Heart right ventricle (tissue), 16 donors: ENCODE measurements around the gene TMEM151A. TPM values are rescaled to one million over a fixed set of nuclear protein-coding genes. Genes with fewer than 3 reads are reported as not detected.

ENCODE experiments used
- ATAC-seq, 8 donors: fragments of 200-7000 bp; cut with Tn5 transposase; one replicate each; pipeline ENCODE4 v1.9.1; 2020; ENCODE audit warnings: mild to moderate bottlenecking in 8 of 8, moderate library complexity in 8 of 8, moderate number of reproducible peaks in 1 of 8
- DNase-seq, 2 donors: peaks; one replicate each; pipeline ENCODE4 v3.0.0-alpha.2; 2020
- H3K27ac ChIP-seq, 10 donors: fragments of 200-600 bp; sonication (generic) in 2 of 10; one replicate each; pipeline versions ENCODE4 v1.5.0 to v1.8.0; 2020 to 2022; ENCODE audit warnings: mild to moderate bottlenecking in 3 of 10
- H3K27me3 ChIP-seq, 7 donors: fragments of 200-600 bp; one replicate each; pipeline ENCODE4 v1.8.0; 2021 to 2022; ENCODE audit warnings: mild to moderate bottlenecking in 2 of 7
- H3K36me3 ChIP-seq, 9 donors: fragments of 200-600 bp; sonication (generic) in 1 of 9; one replicate each; pipeline versions ENCODE4 v1.5.0 to v1.8.0; 2020 to 2022; ENCODE audit warnings: mild to moderate bottlenecking in 2 of 9
- H3K4me1 ChIP-seq, 9 donors: fragments of 200-600 bp; sonication (generic) in 1 of 9; one replicate each; pipeline versions ENCODE4 v1.5.0 to v1.8.0; 2020 to 2022; ENCODE audit warnings: mild to moderate bottlenecking in 4 of 9
- H3K4me3 ChIP-seq, 10 donors: fragments of 200-600 bp; sonication (generic) in 2 of 10; one replicate each; pipeline versions ENCODE4 v1.5.0 to v1.8.0; 2020 to 2022; ENCODE audit warnings: mild to moderate bottlenecking in 7 of 10, moderate library complexity in 2 of 10
- H3K9me3 ChIP-seq, 11 donors: fragments of 200-600 bp in 10 of 11; sonication (generic) in 2 of 11; one replicate each; pipeline versions ENCODE4 v1.5.0 to v1.8.0; 2013 to 2022; ENCODE audit warnings: mild to moderate bottlenecking in 2 of 11, control low read depth in 1 of 11, moderate library complexity in 1 of 11
- CTCF ChIP-seq, 9 donors: fragments of 200-600 bp; sonication (generic) in 2 of 9; IDR thresholded peaks; one replicate each; pipeline versions ENCODE4 v1.5.0 to v1.8.0; 2021 to 2022; ENCODE audit warnings: antibody characterized with exemption in 9 of 9, mild to moderate bottlenecking in 5 of 9, moderate library complexity in 1 of 9
- WGBS, 2 donors: extraction: QIAGEN DNeasy Blood & Tissue Kit; methylation state at CpG; one replicate each; pipeline ENCODE4 v1.1.7; 2013; ENCODE audit warnings: inconsistent platforms in 1 of 2; 5-methylcytosine and 5-hydroxymethylcytosine counted together
- intact Hi-C, 10 donors: fragments of 100-400 bp; cut with DNase I; formaldehyde crosslinking; loops; one replicate each; pipeline versions ENCODE4 v1.11.1 to v1.14.2; 2022
- polyA plus RNA-seq, 2 donors: library from polyadenylated mRNA; stranded (reverse); fragments of 200-250 nt; gene quantifications; one replicate each; pipeline ENCODE4 v1.2.3, GENCODE V29; 2013
- total RNA-seq, 10 donors: library from RNA; stranded (reverse); fragmentation: NEBNext Ultra II Directional in 3 of 10; extraction: Animal tissue kit (Norgen Biotek cat#: 25700) in 3 of 10; gene quantifications; one replicate each; pipeline versions ENCODE4 v1.2.1 to v1.2.4, GENCODE V29; 2021 to 2023
- donor health status: Arrhythmogenic right ventricular cardiomyopathy.
- donor health status: ischemic (EF 13 %, LVEDD 7.1; RV severe dilation, severe dysfunction).
- donor health status: healthy with polysubstance abuse.
- donor health status: DM: no; HTN: yes; CAD: no.
- donor health status: DM: no; HTN: no; CAD: no.
- donor health status: ischemic (EF 25% LVEDD 6.9; RV normal size, moderate dysfunction).
- donor health status: ischemic (EF 25% LVEDD 5.7; RV mildly dilated, moderate dysfunction).
- donor health status: healthy.
- donor health status: DM: yes; HTN: yes; CAD: no.
- donor health status: Ischemic cardiomyopathy.
- donor health status: ischemic (EF 35%, LVEDD 5.7; RV mildly dilated, moderate dysfunction).
- donor health status: nonischemic (EF 11% LVEDD 7.7; RV severe dilation, severe dysfunction).
- donor health status: DM: yes; HTN: yes; CAD: no.
- donor health status: PGD.
- donor health status: ischemic (EF 29% LVEDD 5.4; RV normal size, mild dysfunction).
- donor health status: nonischemic (EF 23%, LVEDD 6.1; RV moderate dilation, normal function).

Gene TMEM151A
- total and polyA plus RNA-seq, 12 donors: 0.10 to 0.24 (median 0.19) TPM; not detected in 7

- Histone ChIP-seq H3K4me3 (peak overlapping the region; percentile 61 to 97 (median 89)), H3K4me1 (peaks cover 7 to 33% (median 24%) of the 10 kb centered on the region in 9 donors), H3K27me3 (no peaks in the 10 kb centered on the region), H3K9me3 (no peaks in the 10 kb centered on the region), H3K27ac (peak overlapping the region; percentile 84 to 99 (median 98)), H3K36me3 (peaks cover 0 to 63% (median 25%) of the 10 kb centered on the region in 9 donors)
- DNase-seq: no peak
- no peak for ATAC-seq
- intact Hi-C loops: no loop called here
- 3% methylated on average over 32 of the region's 32 CpGs for WGBS, 2 donors
- peak in 2 of 9 donors; percentile 6 to 8 for TF ChIP-seq CTCF (IDR thresholded peaks at IDR 0.05)
Measured at GRCh38 chr11:66268952-66269905, 22.5 kb upstream of the TMEM151A start.

GRCh38 chr11:66271816-66272215, 19.9 kb upstream of the TMEM151A start:
- ATAC-seq (no peak), DNase-seq (no peak)
- intact Hi-C loops: no loop called here
- H3K36me3 ChIP-seq: peaks cover 0 to 66% (median 43%) of the 10 kb centered on the region in 9 donors
- H3K4me1 ChIP-seq: peaks cover 6 to 30% (median 24%) of the 10 kb centered on the region in 9 donors
- no peaks in the 10 kb centered on the region for H3K27me3 ChIP-seq
- H3K9me3 ChIP-seq: no peaks in the 10 kb centered on the region
- WGBS, 2 donors: 92 to 97% methylated on average over 7 of the region's 7 CpGs
- no peak for TF ChIP-seq CTCF (IDR thresholded peaks at IDR 0.05)
- H3K4me3 ChIP-seq: no peak overlapping the region
- H3K27ac ChIP-seq: no peak overlapping the region

GRCh38 chr11:66272596-66272995, 19.1 kb upstream of the TMEM151A start:
- H3K4me3 ChIP-seq: no peak overlapping the region
- no peaks in the 10 kb centered on the region for H3K27me3 ChIP-seq
- DNase-seq (no peak), ATAC-seq (no peak)
- H3K36me3 ChIP-seq: peaks cover 0 to 67% (median 43%) of the 10 kb centered on the region in 9 donors
- no peak for TF ChIP-seq CTCF (IDR thresholded peaks at IDR 0.05)
- intact Hi-C loops: no loop called here
- peaks cover 3 to 29% (median 22%) of the 10 kb centered on the region in 9 donors for H3K4me1 ChIP-seq
- H3K27ac ChIP-seq: no peak overlapping the region
- WGBS, 2 donors: 89 to 98% methylated on average over 2 of the region's 2 CpGs
- no peaks in the 10 kb centered on the region for H3K9me3 ChIP-seq

- no peak for DNase-seq
- Histone ChIP-seq H3K27ac (no peak overlapping the region), H3K4me3 (no peak overlapping the region), H3K27me3 (peaks cover 0 to 3% (median 0%) of the 10 kb centered on the region in 7 donors), H3K4me1 (peaks cover 5 to 35% (median 25%) of the 10 kb centered on the region in 9 donors), H3K9me3 (no peaks in the 10 kb centered on the region), H3K36me3 (peaks cover 0 to 67% (median 43%) of the 10 kb centered on the region in 9 donors)
- WGBS, 2 donors: 38 to 59% methylated on average over 1 of the region's 1 CpG
- intact Hi-C loops: no loop called here
- TF ChIP-seq CTCF (IDR thresholded peaks at IDR 0.05): no peak
- no peak for ATAC-seq
Measured at GRCh38 chr11:66274219-66274618, 17.5 kb upstream of the TMEM151A start.
